GM21723 (cell line): ENCODE data around the gene PPID.
"Not testable (repeated sequence)": the region's sequence is repeated elsewhere in the genome, so short reads cannot be mapped to it uniquely, and the experiment has no call there.

Experiments
- ATAC-seq: cut with Tn5 transposase; IDR thresholded peaks from one replicate; pipeline ENCODE4 v1.9.1; 2021; ENCODE audit warnings: mild to moderate bottlenecking, moderate library complexity; ENCODE audit not compliant: unreplicated experiment

Gene PPID

GRCh38 chr4:158738866-158739265, 15.7 kb upstream of the PPID start:
- no peak for ATAC-seq

- peak; percentile 95 for ATAC-seq
Measured at GRCh38 chr4:158729716-158730559, 6.7 kb upstream of the PPID start.

- ATAC-seq = no peak
Measured at GRCh38 chr4:158728236-158728635, 5.0 kb upstream of the PPID start.

- ATAC-seq = no peak
Measured at GRCh38 chr4:158726633-158727032, 3.4 kb upstream of the PPID start.

- no peak for ATAC-seq
Measured at GRCh38 chr4:158724637-158725036, 1.4 kb upstream of the PPID start.

- peak; percentile 10 for ATAC-seq
Measured at GRCh38 chr4:158722291-158722916, 792 bp downstream of the PPID start.

- ATAC-seq = no peak
Measured at GRCh38 chr4:158721680-158722079, 1.5 kb downstream of the PPID start.

GRCh38 chr4:158715802-158716201, 7.4 kb downstream of the PPID start:
- ATAC-seq = no peak

- no peak for ATAC-seq
Measured at GRCh38 chr4:158714937-158715336, 8.3 kb downstream of the PPID start.

GRCh38 chr4:158712622-158713021, 10.6 kb downstream of the PPID start:
- ATAC-seq = not testable (repeated sequence)

- ATAC-seq = no peak
Measured at GRCh38 chr4:158710814-158711213, 12.4 kb downstream of the PPID start.

- no peak for ATAC-seq
Measured at GRCh38 chr4:158704274-158704673, 18.9 kb downstream of the PPID start.

GRCh38 chr4:158688813-158689212, 34.4 kb downstream of the PPID start:
- ATAC-seq = no peak

GRCh38 chr4:158682066-158682465, 41.1 kb downstream of the PPID start:
- no peak for ATAC-seq

- no peak for ATAC-seq
Measured at GRCh38 chr4:158681629-158682028, 41.6 kb downstream of the PPID start.

- ATAC-seq = no peak
Measured at GRCh38 chr4:158678767-158679166, 44.4 kb downstream of the PPID start.

GRCh38 chr4:158676076-158676475, 47.1 kb downstream of the PPID start:
- ATAC-seq = no peak

GRCh38 chr4:158673633-158674032, 49.6 kb downstream of the PPID start:
- no peak for ATAC-seq

GRCh38 chr4:158671915-158672806, 51.0 kb downstream of the PPID start, which contains the start of gene ETFDH:
Gene ETFDH, plus strand, starts transcription at chr4:158672296. Its CDS starts 161 bp downstream, at chr4:158672457.
- peak; percentile 86 for ATAC-seq

GRCh38 chr4:158671665-158671914, 51.6 kb downstream of the PPID start, which contains the start of gene C4orf46:
Gene C4orf46, minus strand, starts transcription at chr4:158671887. Its CDS starts 86 bp downstream, at chr4:158671801.
- ATAC-seq = no peak

GRCh38 chr4:158670975-158671664, 52.1 kb downstream of the PPID start:
- peak; percentile 36 for ATAC-seq
